Neutrophil (primary cell): ENCODE results near the gene BOC.

ENCODE experiments used
- H3K27ac ChIP-seq: fragments of 200-600 bp; sonication (generic); 2 replicates; pipeline ENCODE4 v1.5.1; 2016; ENCODE audit warnings: mild to moderate bottlenecking, moderate library complexity
- H3K27me3 ChIP-seq: fragments of 200-600 bp; sonication (generic); 2 replicates; pipeline ENCODE4 v1.6.0; 2016; ENCODE audit warnings: mild to moderate bottlenecking
- H3K36me3 ChIP-seq: fragments of 200-600 bp; sonication (generic); 2 replicates; pipeline ENCODE4 v1.5.1; 2017
- H3K4me1 ChIP-seq, 2 experiments: fragments of 200-600 bp in 1 of 2; sonication (generic) in 1 of 2; 1 replicate in 1 of 2; 2 replicates in 1 of 2; pipeline versions ENCODE4 v1.5.1 to v1.6.1; 2013 to 2016; ENCODE audit warnings: low read depth in 1 of 2, low read length in 1 of 2, mild to moderate bottlenecking in 1 of 2, moderate library complexity in 1 of 2; ENCODE audit not compliant: control insufficient read depth in 1 of 2, insufficient read depth in 1 of 2
- H3K4me3 ChIP-seq, 2 experiments: fragments of 200-600 bp in 1 of 2; sonication (generic) in 1 of 2; 1 replicate in 1 of 2; 2 replicates in 1 of 2; pipeline ENCODE4 v1.5.1; 2013 to 2016; ENCODE audit warnings: low read depth in 1 of 2, low read length in 1 of 2, mild to moderate bottlenecking in 1 of 2, moderate library complexity in 1 of 2
- H3K9me3 ChIP-seq: fragments of 200-600 bp; sonication (generic); 2 replicates; pipeline ENCODE4 v1.5.1; 2016
- CTCF ChIP-seq: fragments of 200-600 bp; sonication (generic); IDR thresholded peaks from 2 replicates; pipeline ENCODE4 v1.5.1; 2016; ENCODE audit warnings: antibody characterized with exemption

The BOC gene

GRCh38 chr3:113247068-113247467 lies 35.7 kb downstream of the BOC start:
- TF ChIP-seq CTCF = no peak

GRCh38 chr3:113247675-113248458 lies 36.5 kb downstream of the BOC start:
- Histone ChIP-seq H3K27me3 (peaks cover 2% of the 10 kb centered on the region), H3K36me3 (no peaks in the 10 kb centered on the region), H3K27ac (no peak overlapping the region), H3K4me3 (no peak overlapping the region), H3K4me1 (no peaks in the 10 kb centered on the region), H3K9me3 (no peaks in the 10 kb centered on the region)
- no peak for TF ChIP-seq CTCF

More at GRCh38 chr3:113247068-113247467, 35.7 kb downstream of the BOC start:
- Histone ChIP-seq H3K4me3 (no peak overlapping the region), H3K27ac (no peak overlapping the region), H3K36me3 (no peaks in the 10 kb centered on the region), H3K27me3 (peaks cover 10% of the 10 kb centered on the region), H3K4me1 (no peaks in the 10 kb centered on the region), H3K9me3 (no peaks in the 10 kb centered on the region)

- Histone ChIP-seq H3K36me3 (no peaks in the 10 kb centered on the region), H3K4me3 (no peak overlapping the region), H3K9me3 (no peaks in the 10 kb centered on the region), H3K4me1 (no peaks in the 10 kb centered on the region), H3K27me3 (no peaks in the 10 kb centered on the region), H3K27ac (no peak overlapping the region)
- TF ChIP-seq CTCF = no peak
These were observed 37.8 kb downstream of the BOC start for GRCh38 chr3:113249111-113249510.

GRCh38 chr3:113249601-113250000 lies 38.2 kb downstream of the BOC start:
- H3K36me3 ChIP-seq = no peaks in the 10 kb centered on the region
- no peaks in the 10 kb centered on the region for H3K4me1 ChIP-seq
- no peak overlapping the region for H3K27ac ChIP-seq
- no peaks in the 10 kb centered on the region for H3K9me3 ChIP-seq
- no peaks in the 10 kb centered on the region for H3K27me3 ChIP-seq
- H3K4me3 ChIP-seq = no peak overlapping the region
- TF ChIP-seq CTCF = no peak

- TF ChIP-seq CTCF = no peak
- H3K36me3 ChIP-seq = no peaks in the 10 kb centered on the region
- H3K27me3 ChIP-seq = no peaks in the 10 kb centered on the region
- no peaks in the 10 kb centered on the region for H3K4me1 ChIP-seq
- H3K27ac ChIP-seq = no peak overlapping the region
- H3K4me3 ChIP-seq = no peak overlapping the region
- no peaks in the 10 kb centered on the region for H3K9me3 ChIP-seq
These were observed 39.2 kb downstream of the BOC start for GRCh38 chr3:113250566-113250965.
